Astrocyte of the cerebellum (primary cell): ENCODE data around the gene MGAT5B.

ENCODE experiments used
- DNase-seq: peaks from one replicate; pipeline ENCODE4 v3.0.0-alpha.2; 2011; ENCODE audit warnings: low read depth
- H3K4me3 ChIP-seq: 2 replicates; pipeline ENCODE4 v1.5.1; 2011; ENCODE audit warnings: mild to moderate bottlenecking, low read depth, low read length, moderate library complexity
- CTCF ChIP-seq: IDR thresholded peaks from 2 replicates; pipeline ENCODE4 v1.5.1; 2012; ENCODE audit warnings: low read length, low read depth, moderate library complexity, mild to moderate bottlenecking; ENCODE audit errors: missing control alignments
- in situ Hi-C: cut with HindIII; loops from 2 replicates; pipeline ENCODE4 v1.10.0; 2017; ENCODE audit warnings: low sequenced_read_pairs

Gene MGAT5B

GRCh38 chr17:76987486-76988093 lies 119.4 kb downstream of the MGAT5B start:
- DNase-seq = no peak
- no peak for TF ChIP-seq CTCF
- no peak overlapping the region for H3K4me3 ChIP-seq
- in situ Hi-C loops = no loop called here

GRCh38 chr17:76988796-76989195 lies 120.6 kb downstream of the MGAT5B start:
- no peak for DNase-seq
- no peak for TF ChIP-seq CTCF
- H3K4me3 ChIP-seq = no peak overlapping the region
- in situ Hi-C loops = no loop called here

- in situ Hi-C loops = no loop called here
- H3K4me3 ChIP-seq = no peak overlapping the region
- TF ChIP-seq CTCF = no peak
- no peak for DNase-seq
Observed at GRCh38 chr17:76989519-76989918, 121.3 kb downstream of the MGAT5B start.

- no peak overlapping the region for H3K4me3 ChIP-seq
- DNase-seq = no peak
- no peak for TF ChIP-seq CTCF
- in situ Hi-C loops = no loop called here
Observed at GRCh38 chr17:76992891-76993290, 124.7 kb downstream of the MGAT5B start.

- in situ Hi-C loops = no loop called here
- no peak for DNase-seq
- no peak for TF ChIP-seq CTCF
- no peak overlapping the region for H3K4me3 ChIP-seq
Observed at GRCh38 chr17:76993651-76994050, 125.4 kb downstream of the MGAT5B start.

GRCh38 chr17:76994237-76994637 lies 126.0 kb downstream of the MGAT5B start:
- no peak for TF ChIP-seq CTCF
- no peak overlapping the region for H3K4me3 ChIP-seq
- in situ Hi-C loops = no loop called here
- no peak for DNase-seq
